ENCODE measurements around the gene IL17B. TPM values are rescaled to one million over a fixed set of nuclear protein-coding genes. Genes with fewer than 3 reads are reported as not detected.

Gene IL17B
- total RNA-seq, 1 experiment from 2014 or later = not detected

DNA sequence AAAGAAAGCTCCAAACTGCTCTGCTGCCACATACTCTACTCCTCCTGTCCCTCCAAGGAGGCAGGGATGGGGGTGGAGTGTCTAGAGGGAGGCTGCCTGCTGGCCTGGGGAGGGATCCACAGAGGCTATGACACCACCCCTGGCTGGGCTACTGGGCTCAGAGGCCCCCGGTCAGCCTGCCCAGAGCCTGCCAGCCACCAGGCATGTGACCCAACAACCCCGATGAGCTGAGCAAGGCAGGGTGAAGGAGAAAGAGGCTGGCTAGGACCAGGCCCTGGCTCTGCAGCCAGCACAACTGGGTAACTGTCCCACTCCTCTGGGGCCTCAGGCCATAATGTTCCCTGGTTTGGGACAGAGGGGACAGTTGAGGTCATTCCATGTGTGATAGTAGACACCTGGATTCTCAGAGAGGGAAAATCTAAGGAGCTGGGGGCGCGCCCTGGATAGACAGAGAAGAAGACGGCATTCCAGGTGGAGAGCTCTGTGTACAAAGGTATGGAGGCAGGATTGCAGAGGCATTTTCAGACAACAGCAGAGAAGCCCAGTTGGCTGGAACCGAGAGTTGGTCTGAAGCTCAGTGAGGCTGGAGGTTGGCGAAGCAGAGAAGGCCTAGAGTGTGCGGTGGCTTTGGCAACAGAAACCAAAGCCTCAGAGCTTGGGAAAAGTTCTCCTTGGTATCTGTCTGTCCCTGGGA, 33.8 kb upstream of the IL17B start:
- CTCF ChIA-PET = interaction anchor here (0.6 to 3.2 kb wide), 10 partner anchors 14 to 405 kb away, joined by 3 to 21 read pairs (median 3); partner anchors contain the start of gene IL17B
- BruUV-seq (replicated peaks) = no TSS peak
- no peak overlapping the region for H3K4me3 Mint-ChIP-seq (ENCODE audit: unreplicated experiment)

DNA sequence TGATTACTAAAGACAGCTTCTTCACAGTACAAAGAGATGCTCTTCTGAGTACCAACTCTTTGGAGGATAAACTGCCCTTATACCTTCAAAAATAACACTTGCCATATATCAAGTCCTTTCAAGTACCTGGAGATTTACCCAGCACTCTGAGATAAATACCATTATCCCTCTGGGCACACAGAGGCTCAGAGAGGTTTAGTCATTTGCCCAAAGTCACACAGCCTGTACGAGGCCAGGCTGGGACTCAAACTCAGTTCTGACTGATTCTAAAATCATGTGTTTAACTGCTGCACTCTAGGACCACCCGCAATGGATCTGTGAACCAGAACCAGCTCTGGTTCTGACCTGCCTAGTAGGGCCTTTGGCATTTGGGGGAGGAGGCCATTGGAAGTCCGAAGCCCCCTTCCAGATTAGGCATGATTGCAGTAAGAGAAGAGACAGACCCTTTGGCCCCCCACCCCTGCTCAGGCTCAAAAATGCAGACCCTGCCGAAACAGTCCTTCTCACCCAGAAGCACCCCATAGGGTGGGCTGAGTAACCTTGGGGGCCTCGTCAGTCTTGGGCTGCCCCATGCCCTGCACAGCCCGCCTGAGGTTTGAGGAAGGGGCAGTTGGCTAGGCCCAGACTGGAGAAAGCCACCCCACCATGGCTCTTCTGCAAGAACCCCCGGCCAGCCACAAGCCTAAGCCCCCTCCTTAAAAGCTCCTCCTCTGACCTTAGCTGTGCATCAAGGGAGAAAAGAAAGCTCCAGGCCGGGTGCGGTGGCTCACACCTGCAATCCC, 32.8 kb upstream of the IL17B start:
- no peaks in the 10 kb centered on the region for H3K36me3 Mint-ChIP-seq (ENCODE audit: insufficient read depth, unreplicated experiment)
- no peak overlapping the region for H3K4me3 Mint-ChIP-seq (ENCODE audit: unreplicated experiment)
- ChIA-PET POLR2A (interaction anchor here (0.7 kb wide), 1 partner anchor 71 kb away, joined by 3 read pairs; no protein-coding TSS in a partner anchor), CTCF (interaction anchor here (0.8 to 5.3 kb wide), 8 partner anchors 14 to 40 kb away, joined by 3 to 40 read pairs (median 4); no protein-coding TSS in a partner anchor)
- TF ChIP-seq, protein P1, sequence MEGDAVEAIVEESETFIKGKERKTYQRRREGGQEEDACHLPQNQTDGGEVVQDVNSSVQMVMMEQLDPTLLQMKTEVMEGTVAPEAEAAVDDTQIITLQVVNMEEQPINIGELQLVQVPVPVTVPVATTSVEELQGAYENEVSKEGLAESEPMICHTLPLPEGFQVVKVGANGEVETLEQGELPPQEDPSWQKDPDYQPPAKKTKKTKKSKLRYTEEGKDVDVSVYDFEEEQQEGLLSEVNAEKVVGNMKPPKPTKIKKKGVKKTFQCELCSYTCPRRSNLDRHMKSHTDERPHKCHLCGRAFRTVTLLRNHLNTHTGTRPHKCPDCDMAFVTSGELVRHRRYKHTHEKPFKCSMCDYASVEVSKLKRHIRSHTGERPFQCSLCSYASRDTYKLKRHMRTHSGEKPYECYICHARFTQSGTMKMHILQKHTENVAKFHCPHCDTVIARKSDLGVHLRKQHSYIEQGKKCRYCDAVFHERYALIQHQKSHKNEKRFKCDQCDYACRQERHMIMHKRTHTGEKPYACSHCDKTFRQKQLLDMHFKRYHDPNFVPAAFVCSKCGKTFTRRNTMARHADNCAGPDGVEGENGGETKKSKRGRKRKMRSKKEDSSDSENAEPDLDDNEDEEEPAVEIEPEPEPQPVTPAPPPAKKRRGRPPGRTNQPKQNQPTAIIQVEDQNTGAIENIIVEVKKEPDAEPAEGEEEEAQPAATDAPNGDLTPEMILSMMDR (IDR thresholded peaks at IDR 0.05; ENCODE audit: unreplicated experiment) = no peak
- DNase-seq (ENCODE audit: unreplicated experiment) = no peak
- no peaks in the 10 kb centered on the region for H3K9me3 Mint-ChIP-seq (ENCODE audit: unreplicated experiment)
- intact Hi-C loops (cut with micrococcal nuclease) = no loop called here
- no TSS peak for BruUV-seq (replicated peaks)
- peaks cover 11% of the 10 kb centered on the region for H3K27me3 Mint-ChIP-seq (ENCODE audit: insufficient read depth, unreplicated experiment)
- no peaks in the 10 kb centered on the region for H3K4me1 Mint-ChIP-seq (ENCODE audit: insufficient read depth, unreplicated experiment)
- H3K27ac Mint-ChIP-seq (ENCODE audit: low read depth, unreplicated experiment) = no peak overlapping the region

More for the DNA sequence above, 33.8 kb upstream of the IL17B start:
- DNase-seq (ENCODE audit: unreplicated experiment) = no peak
- TF ChIP-seq, protein P1 (IDR thresholded peaks at IDR 0.05; ENCODE audit: unreplicated experiment) = no peak
- POLR2A ChIA-PET = no interaction called here
- H3K27ac Mint-ChIP-seq (ENCODE audit: low read depth, unreplicated experiment) = no peak overlapping the region
- H3K27me3 Mint-ChIP-seq (ENCODE audit: insufficient read depth, unreplicated experiment) = peaks cover 11% of the 10 kb centered on the region
- intact Hi-C loops (cut with micrococcal nuclease) = no loop called here
- no peaks in the 10 kb centered on the region for H3K9me3 Mint-ChIP-seq (ENCODE audit: unreplicated experiment)
- H3K4me1 Mint-ChIP-seq (ENCODE audit: insufficient read depth, unreplicated experiment) = no peaks in the 10 kb centered on the region
- no peaks in the 10 kb centered on the region for H3K36me3 Mint-ChIP-seq (ENCODE audit: insufficient read depth, unreplicated experiment)

DNA sequence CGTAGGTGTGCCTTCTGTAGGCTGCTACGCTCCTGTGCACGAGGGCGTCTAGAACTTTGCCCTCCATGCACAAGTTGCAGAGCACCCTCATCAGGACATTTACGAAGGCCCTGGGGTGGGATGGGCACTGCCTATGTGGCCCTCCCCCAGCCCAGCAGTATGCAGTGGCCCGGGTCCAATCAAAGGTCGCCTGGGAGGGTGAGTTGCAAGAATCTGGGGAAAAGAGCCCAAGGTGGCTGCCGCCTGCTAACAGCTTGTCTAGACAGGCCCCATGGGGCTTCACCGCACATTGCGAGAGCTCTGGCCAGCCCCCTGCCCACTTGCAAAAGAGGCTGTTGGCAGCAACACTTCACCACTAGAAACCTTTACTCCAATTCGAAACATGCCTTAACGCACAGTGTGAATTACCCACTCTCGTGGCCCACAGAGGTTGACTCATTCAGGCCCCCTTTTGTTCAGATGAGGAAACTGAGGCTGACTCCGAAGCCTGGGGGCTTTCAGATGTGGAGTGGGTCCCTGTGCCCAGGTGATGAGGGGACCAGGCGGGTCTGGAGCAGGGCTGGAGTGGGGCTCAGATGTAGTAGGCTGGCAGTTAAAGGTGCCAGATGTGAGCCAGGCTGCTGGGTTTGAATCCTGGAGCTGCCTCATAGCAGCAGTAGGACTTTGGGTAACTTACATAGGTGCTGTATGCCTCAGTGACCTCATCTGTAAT, 31.8 kb upstream of the IL17B start:
- no peak for DNase-seq (ENCODE audit: unreplicated experiment)
- Mint-ChIP-seq H3K9me3 (ENCODE audit: unreplicated experiment) (no peaks in the 10 kb centered on the region), H3K36me3 (ENCODE audit: insufficient read depth, unreplicated experiment) (no peaks in the 10 kb centered on the region), H3K27ac (ENCODE audit: low read depth, unreplicated experiment) (no peak overlapping the region), H3K4me1 (ENCODE audit: insufficient read depth, unreplicated experiment) (no peaks in the 10 kb centered on the region), H3K27me3 (ENCODE audit: insufficient read depth, unreplicated experiment) (peaks cover 11% of the 10 kb centered on the region), H3K4me3 (ENCODE audit: unreplicated experiment) (no peak overlapping the region)
- POLR2A ChIA-PET = no interaction called here
- CTCF ChIA-PET = interaction anchor here (0.8 to 5.3 kb wide), 4 partner anchors 15 to 35 kb away, joined by 3 to 40 read pairs (median 4); no protein-coding TSS in a partner anchor
- BruUV-seq (replicated peaks) = no TSS peak
- TF ChIP-seq, protein P1 (IDR thresholded peaks at IDR 0.05; ENCODE audit: unreplicated experiment) = no peak
- intact Hi-C loops (cut with micrococcal nuclease) = no loop called here

DNA sequence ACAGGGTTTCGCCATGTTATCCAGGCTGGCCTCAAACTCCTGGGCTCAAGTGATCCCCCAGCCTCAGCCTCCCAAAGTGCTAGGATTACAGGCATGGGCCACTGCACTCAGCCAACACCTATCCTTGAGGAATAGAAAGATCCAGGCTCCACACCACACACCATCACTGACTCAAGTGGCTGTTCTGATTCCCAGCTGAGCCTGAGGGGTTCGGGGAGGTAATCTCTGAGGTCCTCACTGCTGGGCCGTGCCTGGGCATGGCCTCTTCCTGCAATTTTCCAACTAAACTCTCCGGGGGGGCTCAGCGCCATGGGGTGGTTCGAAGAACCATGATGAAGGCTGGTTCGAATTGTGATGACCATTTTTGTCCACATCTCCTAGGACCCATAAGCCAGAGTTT, 31.0 kb upstream of the IL17B start:
- no peaks in the 10 kb centered on the region for H3K4me1 Mint-ChIP-seq (ENCODE audit: insufficient read depth, unreplicated experiment)
- no peak overlapping the region for H3K27ac Mint-ChIP-seq (ENCODE audit: low read depth, unreplicated experiment)
- intact Hi-C loops (cut with micrococcal nuclease) = no loop called here

More for the DNA sequence above, 31.0 kb upstream of the IL17B start:
- Mint-ChIP-seq H3K9me3 (ENCODE audit: unreplicated experiment) (no peaks in the 10 kb centered on the region), H3K4me3 (ENCODE audit: unreplicated experiment) (no peak overlapping the region), H3K27me3 (ENCODE audit: insufficient read depth, unreplicated experiment) (peaks cover 11% of the 10 kb centered on the region), H3K36me3 (ENCODE audit: insufficient read depth, unreplicated experiment) (no peaks in the 10 kb centered on the region)
- POLR2A ChIA-PET = no interaction called here
- TF ChIP-seq, protein P1 (IDR thresholded peaks at IDR 0.05; ENCODE audit: unreplicated experiment) = no peak
- CTCF ChIA-PET = interaction anchor here (1.2 to 5.3 kb wide), 3 partner anchors 10 to 38 kb away, joined by 3 to 40 read pairs (median 12); no protein-coding TSS in a partner anchor
- no TSS peak for BruUV-seq (replicated peaks)
- DNase-seq (ENCODE audit: unreplicated experiment) = no peak

Data from MCF 10A (cell line).